NCI-H1930 (cell line): ENCODE results near the gene C15orf61.

Experiments used
- DNase-seq, 2 experiments: peaks; one replicate each; lab custom pipeline; 2025; lab: John Stamatoyannopoulos, UW

C15orf61 gene

GRCh38 chr15:67512933-67513714 lies 7.8 kb upstream of the C15orf61 start:
- DNase-seq = no peak

- DNase-seq = no peak
Observed at GRCh38 chr15:67515090-67515489, 5.8 kb upstream of the C15orf61 start.

- no peak for DNase-seq
Observed at GRCh38 chr15:67515557-67515956, 5.4 kb upstream of the C15orf61 start.

GRCh38 chr15:67520321-67521028 lies 456 bp upstream of the C15orf61 start:
- no peak for DNase-seq

- no peak for DNase-seq
Observed at GRCh38 chr15:67521783-67522568, 1.0 kb downstream of the C15orf61 start.

GRCh38 chr15:67523330-67523729 lies 2.4 kb downstream of the C15orf61 start:
- no peak for DNase-seq

- DNase-seq = no peak
Observed at GRCh38 chr15:67524235-67524634, 3.3 kb downstream of the C15orf61 start.

- DNase-seq = no peak
Observed at GRCh38 chr15:67528513-67528912, 7.6 kb downstream of the C15orf61 start.

- DNase-seq = no peak
Observed at GRCh38 chr15:67531379-67531914, 10.5 kb downstream of the C15orf61 start.

GRCh38 chr15:67533873-67534272 lies 12.9 kb downstream of the C15orf61 start:
- DNase-seq = no peak

GRCh38 chr15:67534360-67534759 lies 13.4 kb downstream of the C15orf61 start:
- no peak for DNase-seq

GRCh38 chr15:67537771-67538170 lies 16.8 kb downstream of the C15orf61 start:
- no peak for DNase-seq

GRCh38 chr15:67542420-67543347 lies 21.8 kb downstream of the C15orf61 start, which contains the start of gene MAP2K5:
MAP2K5 (plus strand) TSS chr15:67542703; CDS start chr15:67543336, 633 bp downstream.
- DNase-seq = peak; percentile 13 to 72

GRCh38 chr15:67543348-67543718 lies 22.4 kb downstream of the C15orf61 start:
- no peak for DNase-seq

- DNase-seq = no peak
Observed at GRCh38 chr15:67544475-67544874, 23.5 kb downstream of the C15orf61 start.

GRCh38 chr15:67545864-67546263 lies 24.9 kb downstream of the C15orf61 start:
- no peak for DNase-seq

GRCh38 chr15:67547064-67547463 lies 26.1 kb downstream of the C15orf61 start:
- no peak for DNase-seq

- no peak for DNase-seq
Observed at GRCh38 chr15:67547836-67548235, 26.9 kb downstream of the C15orf61 start.

GRCh38 chr15:67548236-67548852 lies 27.4 kb downstream of the C15orf61 start:
- DNase-seq = no peak

- DNase-seq = no peak
Observed at GRCh38 chr15:67548862-67549651, 28.1 kb downstream of the C15orf61 start.
